HG02870 (cell line): ENCODE measurements around the gene PTPRJ.

Source experiments
- ATAC-seq: cut with Tn5 transposase; IDR thresholded peaks from one replicate; pipeline ENCODE4 v1.9.1; 2021; ENCODE audit warnings: mild to moderate bottlenecking, moderate library complexity; ENCODE audit not compliant: unreplicated experiment

Gene PTPRJ

DNA sequence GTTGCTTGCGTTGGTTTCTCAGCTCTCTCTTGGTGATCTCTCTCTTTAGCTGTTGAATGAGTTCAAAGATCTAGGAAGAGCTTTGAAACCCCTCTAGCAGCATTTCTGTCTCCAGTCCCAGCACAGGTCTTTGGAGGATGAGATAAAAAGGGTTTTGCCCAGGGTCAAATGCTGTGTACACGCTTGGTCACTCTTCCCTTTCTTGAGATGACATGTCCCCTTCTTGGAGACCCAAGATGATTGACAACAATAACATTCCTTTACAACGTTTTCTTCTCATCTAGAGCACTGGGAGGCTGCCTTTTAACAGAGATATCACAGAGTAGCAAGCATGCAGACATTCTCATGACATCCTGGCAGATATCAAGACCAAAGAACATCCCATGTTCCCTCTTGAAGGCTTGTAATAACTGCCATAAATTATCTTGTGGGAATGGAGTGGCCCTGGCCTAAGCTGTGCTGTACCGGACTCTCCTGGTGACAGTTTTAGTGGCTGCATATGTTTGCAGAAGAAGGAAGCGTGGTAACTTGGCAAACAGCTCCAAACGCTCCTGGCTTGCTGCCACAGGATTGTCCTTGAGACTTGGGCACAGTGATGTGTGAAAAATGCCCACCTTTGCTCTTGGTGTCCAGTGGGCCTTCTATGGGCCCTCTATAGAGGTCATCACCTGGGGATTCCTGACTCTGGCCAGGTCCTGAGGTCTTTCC, 107.8 kb downstream of the PTPRJ start:
- no peak for ATAC-seq

DNA sequence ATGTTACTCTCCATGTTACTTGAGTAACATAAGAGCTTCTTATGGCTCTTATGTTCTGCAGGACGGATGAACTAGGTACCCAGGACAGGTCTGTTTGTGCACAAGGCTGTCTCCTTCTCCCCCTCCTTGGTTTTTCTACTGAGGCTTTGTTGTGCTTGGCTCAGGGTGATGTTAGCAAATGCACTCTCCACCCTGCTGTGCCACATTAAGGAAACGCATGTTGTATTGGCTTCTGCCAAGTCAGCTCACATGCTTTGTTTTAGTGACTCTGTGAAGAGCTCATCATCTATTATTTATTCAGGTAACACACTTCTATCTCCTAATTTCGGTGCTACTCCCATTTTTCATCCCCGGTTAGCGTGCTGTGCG, 108.3 kb downstream of the PTPRJ start:
- no peak for ATAC-seq

GRCh38 chr11:48090174-48090573, 109.8 kb downstream of the PTPRJ start:
- ATAC-seq = no peak

DNA sequence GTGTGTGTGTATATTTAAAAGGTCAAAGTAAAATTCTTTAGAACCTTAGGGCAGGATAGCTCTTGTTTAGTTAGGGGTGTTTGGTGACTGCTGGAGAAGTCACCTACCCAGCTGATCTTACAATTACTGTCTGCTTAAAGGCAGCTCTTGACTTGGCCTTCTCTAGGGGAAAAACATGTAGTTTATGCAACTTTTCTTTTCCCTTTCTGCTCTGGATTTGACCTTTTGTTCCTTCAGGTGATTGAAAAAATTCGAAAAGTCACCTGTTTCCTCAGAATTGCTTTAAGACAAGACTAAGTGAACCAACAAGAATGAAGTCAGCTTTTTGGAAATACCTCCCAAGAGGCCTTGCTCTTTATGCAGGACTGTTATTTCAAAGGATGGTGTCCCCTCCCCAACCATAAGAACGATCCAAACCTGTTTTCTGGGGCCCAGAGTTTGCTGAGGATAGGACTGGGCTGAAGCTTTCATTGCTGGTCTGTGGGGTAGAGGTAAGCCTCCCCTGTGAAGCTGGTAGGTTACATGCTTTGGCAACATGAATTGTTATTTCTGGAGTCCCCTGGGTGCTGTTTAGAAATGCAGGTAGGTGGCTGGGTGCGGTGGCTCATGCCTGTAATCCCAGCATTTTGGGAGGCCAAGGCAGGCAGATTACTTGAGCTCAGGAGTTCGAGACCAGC, 111.2 kb downstream of the PTPRJ start:
- ATAC-seq = no peak

GRCh38 chr11:48093323-48093722, 113.0 kb downstream of the PTPRJ start:
- ATAC-seq = no peak

DNA sequence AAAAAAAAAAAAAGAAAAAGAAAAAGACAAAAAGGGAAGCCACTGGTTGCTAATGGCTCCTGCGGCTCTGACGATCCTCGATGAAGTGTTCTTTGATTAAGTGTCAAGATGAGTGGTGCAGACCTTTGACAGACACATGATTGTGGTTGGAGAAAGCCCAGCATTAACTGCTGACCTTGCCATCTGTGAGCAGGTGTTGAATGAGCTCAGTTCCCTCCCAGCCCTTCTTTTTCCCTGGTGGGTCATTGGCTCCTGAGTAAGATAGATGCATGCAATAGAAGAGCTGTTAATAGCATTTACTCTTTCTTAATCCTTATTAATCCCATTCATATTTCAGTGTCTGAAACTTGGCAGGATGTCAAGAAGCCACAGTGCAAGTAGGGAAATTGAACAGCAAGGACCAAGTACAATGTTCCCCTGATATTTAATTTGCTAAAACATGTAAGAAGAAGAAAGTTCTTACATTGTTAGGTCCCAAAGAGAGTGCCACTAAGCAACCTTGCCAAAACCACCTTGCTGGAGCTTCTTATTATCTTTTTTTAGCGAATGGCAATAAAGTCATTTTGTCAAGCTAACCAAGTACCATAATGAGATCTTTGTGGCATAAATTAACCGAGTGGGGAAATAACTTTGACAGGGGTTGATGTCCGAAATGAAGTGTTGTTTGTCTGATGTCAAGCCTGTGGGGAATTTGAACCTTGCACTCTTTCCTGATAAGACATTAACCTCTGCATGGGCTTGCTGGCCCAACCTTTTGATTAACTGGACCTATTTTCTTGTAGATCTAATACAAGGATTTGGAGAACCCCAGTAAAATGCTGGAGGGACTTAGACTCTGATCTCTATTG, 113.7 kb downstream of the PTPRJ start:
- peak; percentile 87 for ATAC-seq

DNA sequence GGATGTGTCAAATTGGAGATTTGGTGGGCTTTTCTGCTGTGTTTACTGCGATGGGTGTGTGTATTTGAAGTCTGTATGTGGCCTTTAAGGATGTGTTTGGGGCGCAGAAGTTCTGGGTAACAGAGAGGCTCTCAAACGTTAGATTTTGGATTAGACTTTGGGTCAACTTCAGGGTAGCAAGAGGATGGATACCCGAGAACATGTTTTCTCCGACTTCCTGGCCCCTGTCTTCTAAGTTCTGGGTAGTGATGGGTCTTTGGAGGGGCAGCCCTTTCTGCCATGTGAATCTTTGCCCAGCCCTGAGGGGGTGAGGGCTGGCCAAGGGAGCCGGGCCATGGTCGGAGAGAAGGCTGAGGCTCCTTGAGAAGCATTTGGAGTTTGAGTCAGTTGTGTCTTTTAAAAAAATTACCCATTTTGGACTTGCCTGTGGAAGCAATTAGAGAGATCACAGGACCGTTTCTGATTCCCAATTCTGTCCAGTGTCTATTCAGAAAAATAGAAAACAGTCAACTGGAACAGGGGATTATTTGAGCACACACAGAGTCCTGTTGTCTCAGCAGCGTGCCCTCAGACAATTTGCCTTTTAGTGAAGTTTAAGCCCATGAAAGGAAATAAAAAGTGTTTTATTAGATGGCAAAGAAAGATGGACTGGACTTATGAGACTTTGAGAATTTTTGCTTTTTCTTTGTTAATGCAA, 114.4 kb downstream of the PTPRJ start:
- no peak for ATAC-seq

GRCh38 chr11:48095779-48096470, 115.6 kb downstream of the PTPRJ start:
- ATAC-seq = no peak

GRCh38 chr11:48096588-48097525, 116.5 kb downstream of the PTPRJ start:
- ATAC-seq = no peak

- no peak for ATAC-seq
Observed at GRCh38 chr11:48098024-48098423, 117.7 kb downstream of the PTPRJ start.

DNA sequence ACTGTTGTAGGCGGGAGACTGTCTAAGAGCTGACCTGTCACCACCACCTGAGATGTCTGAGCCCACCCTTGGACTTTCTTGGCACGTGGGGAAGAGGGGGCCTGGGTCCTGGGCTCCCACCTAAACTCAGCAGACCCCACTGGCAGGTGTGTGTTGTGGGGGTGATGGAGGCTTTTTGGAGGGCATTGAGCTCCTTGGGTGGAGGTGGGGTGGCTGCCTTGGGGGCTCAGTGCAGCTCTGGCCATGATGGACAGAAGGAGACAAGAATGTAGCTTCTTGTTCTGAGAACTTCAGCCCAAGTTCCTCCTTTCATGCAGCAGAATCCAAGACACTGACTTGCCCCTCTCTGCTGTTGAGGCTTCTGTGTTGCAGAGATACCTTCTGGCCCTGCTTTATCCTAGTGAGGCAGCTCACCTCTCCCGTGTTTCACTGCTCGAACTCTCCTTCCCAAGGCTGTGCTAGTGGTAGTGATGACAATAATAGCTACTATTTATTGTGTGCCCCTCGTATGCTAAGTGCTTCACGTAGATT, 119.6 kb downstream of the PTPRJ start:
- ATAC-seq = no peak

DNA sequence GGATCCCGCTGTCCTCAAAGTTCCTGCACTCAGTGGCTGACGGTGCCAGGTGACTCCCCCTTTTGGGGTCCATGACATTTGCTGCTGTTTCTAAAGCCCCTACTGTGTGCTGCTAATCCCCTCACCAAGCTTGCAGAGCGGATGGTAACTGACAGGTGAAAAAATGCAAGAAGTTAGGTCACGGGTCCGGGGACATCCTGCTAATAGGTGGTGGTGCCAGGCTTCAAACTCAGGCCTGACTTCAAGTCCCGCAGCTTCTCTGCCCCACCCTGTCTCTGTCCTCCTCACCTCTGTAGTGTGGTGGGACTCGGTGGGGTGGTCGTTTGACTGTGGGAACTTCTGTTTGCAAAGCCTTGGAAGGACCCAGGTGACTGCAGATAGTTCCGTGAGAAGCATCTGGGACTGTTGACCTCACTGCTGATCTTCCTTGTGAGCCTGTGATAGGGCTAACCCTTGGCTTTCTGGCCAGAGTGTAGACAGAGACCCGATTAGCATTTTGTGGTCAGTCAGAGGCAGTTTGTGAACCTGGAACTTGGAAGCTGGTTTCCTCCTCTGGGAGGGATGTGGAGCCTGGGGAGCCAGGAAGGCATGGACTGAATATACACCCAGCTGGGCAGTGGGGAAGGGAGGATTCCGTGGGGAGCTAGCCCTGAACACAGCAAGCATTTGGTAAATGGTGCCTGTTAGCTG, 120.8 kb downstream of the PTPRJ start:
- ATAC-seq = no peak

GRCh38 chr11:48101958-48102357, 121.6 kb downstream of the PTPRJ start:
- ATAC-seq = no peak

DNA sequence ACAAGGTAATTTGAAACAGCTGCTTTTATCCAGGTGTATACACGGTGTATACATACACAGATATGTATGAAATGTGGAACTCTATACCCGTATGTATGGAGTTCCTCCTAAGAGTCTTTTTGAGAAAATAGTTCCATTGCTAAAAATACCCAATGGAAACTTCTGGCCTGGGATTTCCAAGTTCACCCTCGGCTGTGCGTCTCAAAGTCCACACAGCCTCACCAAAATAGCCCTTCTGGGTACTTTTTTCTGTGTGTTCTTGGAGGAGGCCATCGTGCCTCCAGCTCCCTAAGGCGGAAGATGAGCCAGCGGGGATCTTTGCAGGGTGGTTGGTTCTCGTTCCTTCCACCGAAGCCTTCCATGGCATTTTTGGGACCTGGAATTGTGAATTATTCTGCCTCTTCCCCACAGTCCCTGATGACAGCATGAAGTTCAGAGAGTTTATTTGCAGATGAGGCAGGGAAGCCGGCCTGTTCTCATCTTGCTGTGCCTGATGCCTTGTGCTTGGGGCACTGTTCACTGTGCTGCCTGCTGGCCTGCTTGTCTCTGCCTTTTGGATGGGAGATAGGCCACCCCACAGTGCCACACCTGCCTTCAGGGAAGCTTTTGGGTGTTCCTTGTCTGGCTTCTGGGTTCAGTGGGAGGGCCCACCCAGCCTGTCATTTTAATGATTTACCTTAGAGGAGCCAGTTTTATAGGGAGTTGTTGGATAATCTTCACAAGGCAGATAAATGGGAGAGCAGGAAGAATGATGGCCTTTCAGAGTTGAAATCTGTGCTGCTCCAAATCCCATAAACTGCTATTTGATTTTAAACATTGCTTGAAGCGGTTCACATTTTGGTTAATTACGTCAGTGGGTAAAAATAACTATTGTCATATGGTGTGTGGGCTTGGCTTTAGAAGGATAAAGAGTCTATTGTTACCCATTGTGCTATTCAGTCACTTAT, 123.5 kb downstream of the PTPRJ start:
- ATAC-seq = no peak

DNA sequence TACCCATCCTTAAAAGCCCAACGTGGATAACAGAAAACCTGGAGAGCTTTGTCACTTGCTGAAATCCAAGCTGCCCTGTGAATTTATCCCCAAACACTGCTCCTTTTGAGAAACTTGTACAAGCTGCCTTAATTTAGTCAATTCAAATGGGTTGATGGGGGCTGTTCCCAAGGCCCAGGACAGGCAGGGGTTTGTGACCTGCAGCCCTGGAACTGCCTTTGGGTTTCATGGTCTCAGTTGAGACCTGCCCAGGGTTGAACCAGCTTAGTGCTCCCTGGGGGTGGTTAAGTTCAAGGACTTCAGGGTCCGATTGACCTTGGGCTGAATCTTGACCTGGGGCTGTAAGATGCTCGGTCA, 124.2 kb downstream of the PTPRJ start:
- no peak for ATAC-seq

- ATAC-seq = no peak
Observed at GRCh38 chr11:48105096-48105990, 125.0 kb downstream of the PTPRJ start.

DNA sequence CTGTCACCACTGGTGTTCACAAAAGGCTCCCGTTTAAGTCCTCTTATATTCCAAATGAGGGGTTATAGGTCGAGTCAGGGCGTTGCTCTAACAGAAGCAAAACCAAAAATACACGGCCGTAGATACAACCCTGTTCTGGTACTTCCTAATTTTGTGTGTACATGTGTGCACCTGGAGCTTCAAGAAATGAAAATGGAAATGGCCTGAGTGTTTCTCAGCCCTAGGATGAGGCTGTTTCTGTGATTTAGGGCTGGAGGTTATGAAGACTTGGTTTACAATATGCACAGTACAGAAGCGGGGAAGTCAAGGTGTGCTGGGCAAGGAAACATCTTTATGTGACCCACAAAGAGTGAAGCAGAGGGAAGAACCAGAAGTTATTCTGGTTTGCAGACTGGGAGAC, 125.8 kb downstream of the PTPRJ start:
- ATAC-seq = peak; percentile 30
